ENCODE measurements around the gene SYT10.
"Not testable (repeated sequence)": the region's sequence is repeated elsewhere in the genome, so short reads cannot be mapped to it uniquely, and the experiment has no call there.

The SYT10 gene

DNA sequence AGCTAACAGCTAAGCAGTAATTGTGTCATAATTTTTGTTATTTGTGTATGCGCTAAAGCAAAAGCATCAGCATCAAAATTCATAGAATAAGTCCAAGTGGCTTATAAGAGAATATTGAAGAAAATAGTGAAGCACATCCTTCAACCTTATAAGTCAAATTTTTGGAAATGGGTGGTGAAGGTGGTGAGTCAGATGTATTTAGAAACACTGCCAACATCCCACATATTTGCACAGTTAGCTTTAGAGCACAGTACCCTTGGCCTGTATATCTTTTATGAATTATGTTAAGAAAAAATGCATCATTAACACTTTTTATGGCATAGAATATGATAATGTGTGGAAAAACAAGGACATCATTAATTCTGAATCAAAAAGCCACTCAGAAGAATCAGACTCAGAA is 8.0 kb downstream of the SYT10 start:
- no peak for DNase-seq (ENCODE audit: insufficient read length, low spot score)
- TF ChIP-seq CTCF (IDR thresholded peaks at IDR 0.05; ENCODE audit: insufficient read depth, missing control alignments), result no peak
- no peak for FAIRE-seq

DNA sequence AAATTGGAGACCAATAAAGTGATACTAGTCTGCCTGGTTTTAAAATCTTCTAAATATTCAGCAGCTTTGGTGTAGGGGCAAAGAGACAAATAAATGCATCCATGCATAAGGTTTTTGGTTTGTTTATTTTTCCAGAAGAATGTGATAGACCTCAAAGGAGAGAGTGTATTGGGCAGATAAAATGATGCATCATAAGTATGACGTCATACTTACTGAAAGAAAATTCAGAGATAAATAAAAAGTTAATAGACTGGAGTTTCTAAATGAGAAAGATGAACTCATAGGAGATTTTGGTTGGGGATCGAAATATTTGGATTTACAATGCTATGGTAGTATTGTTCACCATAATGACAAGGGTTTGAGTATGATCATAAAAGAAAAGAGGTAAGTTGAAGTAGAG is 10.2 kb downstream of the SYT10 start:
- DNase-seq (ENCODE audit: insufficient read length, low spot score) (no peak), FAIRE-seq (no peak)
- TF ChIP-seq CTCF (IDR thresholded peaks at IDR 0.05; ENCODE audit: insufficient read depth, missing control alignments), result no peak

- no peak for FAIRE-seq
- no peak for TF ChIP-seq CTCF (IDR thresholded peaks at IDR 0.05; ENCODE audit: insufficient read depth, missing control alignments)
- no peak for DNase-seq (ENCODE audit: insufficient read length, low spot score)
These were observed 12.5 kb downstream of the SYT10 start for GRCh38 chr12:33427071-33427470.

DNA sequence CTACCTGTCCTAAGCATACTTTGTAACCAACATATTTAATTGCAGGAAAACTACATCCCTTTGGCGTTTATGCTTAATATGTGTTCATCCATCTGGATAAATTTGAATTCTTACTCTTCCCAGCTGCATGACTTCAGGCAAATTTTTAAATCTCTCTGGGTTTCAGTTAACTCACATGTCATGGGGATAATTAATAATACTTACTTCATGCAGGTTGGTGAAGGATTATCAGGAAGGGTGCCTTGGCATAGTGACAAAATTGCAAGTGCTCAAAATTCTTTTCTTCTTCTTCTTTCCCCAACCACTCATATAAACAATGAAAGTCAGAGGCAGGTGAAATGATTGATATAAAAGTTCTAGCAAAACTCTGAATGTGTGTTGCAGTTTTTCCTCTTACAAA is 15.9 kb downstream of the SYT10 start:
- TF ChIP-seq CTCF (IDR thresholded peaks at IDR 0.05; ENCODE audit: insufficient read depth, missing control alignments), result no peak
- DNase-seq (ENCODE audit: insufficient read length, low spot score), result no peak
- no peak for FAIRE-seq

GRCh38 chr12:33412410-33412809 is 27.2 kb downstream of the SYT10 start:
- DNase-seq (ENCODE audit: insufficient read length, low spot score); FAIRE-seq: not testable (repeated sequence)

DNA sequence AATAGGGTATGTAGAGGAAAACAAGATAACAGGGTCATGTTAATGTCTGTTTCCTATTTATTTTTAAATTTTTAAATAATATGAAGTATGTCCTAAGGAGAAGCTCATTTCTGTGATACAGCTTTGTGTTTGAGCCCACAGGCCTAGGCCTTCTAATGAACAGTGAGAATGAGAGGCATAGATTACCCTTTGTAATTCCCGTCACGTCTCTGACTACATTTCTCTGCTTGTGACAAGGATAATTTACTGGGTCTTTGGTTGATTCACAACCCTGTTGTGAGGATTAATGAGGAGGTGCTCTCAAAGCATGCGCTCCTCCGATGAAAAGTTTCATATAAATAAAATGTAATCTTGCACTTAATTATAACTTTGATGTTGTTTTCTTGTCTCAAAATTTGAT is 56.1 kb downstream of the SYT10 start:
- FAIRE-seq (no peak), DNase-seq (ENCODE audit: insufficient read length, low spot score) (no peak)
- TF ChIP-seq CTCF (IDR thresholded peaks at IDR 0.05; ENCODE audit: insufficient read depth, missing control alignments), result no peak

DNA sequence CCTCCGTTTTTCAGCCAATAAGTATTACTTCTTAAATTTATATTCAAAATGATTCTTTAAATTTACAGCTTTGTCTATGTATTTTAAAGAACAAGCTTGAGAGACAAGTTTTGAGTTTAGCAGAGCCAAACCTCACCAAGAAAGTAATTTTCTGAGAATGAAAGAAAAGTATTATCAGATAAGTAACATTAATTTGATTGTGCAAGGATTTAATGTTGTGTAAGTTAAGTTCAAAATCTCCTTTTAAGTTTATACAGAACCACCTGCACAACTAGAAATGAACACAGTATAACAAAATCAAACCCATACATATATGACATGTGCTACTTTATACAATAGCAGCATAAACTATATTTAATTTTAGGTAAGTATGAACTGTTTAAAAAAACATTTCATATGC is 63.5 kb downstream of the SYT10 start:
- DNase-seq (ENCODE audit: insufficient read length, low spot score) (no peak), FAIRE-seq (no peak)
- no peak for TF ChIP-seq CTCF (IDR thresholded peaks at IDR 0.05; ENCODE audit: insufficient read depth, missing control alignments)

GRCh38 chr12:33370318-33370717 is 69.3 kb downstream of the SYT10 start:
- no peak for FAIRE-seq
- no peak for DNase-seq (ENCODE audit: insufficient read length, low spot score)
- TF ChIP-seq CTCF (IDR thresholded peaks at IDR 0.05; ENCODE audit: insufficient read depth, missing control alignments), result no peak
